HG02973 (cell line): Measurements from ENCODE around the gene GOLT1B.

Experiments
- ATAC-seq: cut with Tn5 transposase; IDR thresholded peaks from one replicate; pipeline ENCODE4 v1.9.1; 2021; ENCODE audit warnings: moderate library complexity; ENCODE audit not compliant: unreplicated experiment

The GOLT1B gene

DNA sequence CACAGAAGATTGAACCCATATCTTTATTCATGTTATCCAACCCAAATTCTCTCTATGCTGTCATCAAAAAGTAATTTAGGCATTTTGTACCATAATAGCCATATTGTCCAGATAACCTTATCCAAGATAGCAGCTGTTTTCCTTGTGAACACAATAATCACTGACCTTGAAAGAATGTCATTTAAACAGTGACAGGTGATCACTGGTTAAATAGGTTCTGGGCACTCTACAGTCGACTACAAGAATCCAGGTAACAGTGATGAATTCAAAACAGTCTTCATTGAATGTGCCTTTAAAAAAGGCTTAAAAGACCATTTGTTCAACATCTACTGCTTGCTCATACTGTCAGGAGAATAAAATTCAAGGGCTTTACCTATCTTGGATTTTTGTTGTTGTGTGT, 20.0 kb downstream of the GOLT1B start:
- no peak for ATAC-seq

- no peak for ATAC-seq
Observed at GRCh38 chr12:21523148-21523547, 21.6 kb downstream of the GOLT1B start.

DNA sequence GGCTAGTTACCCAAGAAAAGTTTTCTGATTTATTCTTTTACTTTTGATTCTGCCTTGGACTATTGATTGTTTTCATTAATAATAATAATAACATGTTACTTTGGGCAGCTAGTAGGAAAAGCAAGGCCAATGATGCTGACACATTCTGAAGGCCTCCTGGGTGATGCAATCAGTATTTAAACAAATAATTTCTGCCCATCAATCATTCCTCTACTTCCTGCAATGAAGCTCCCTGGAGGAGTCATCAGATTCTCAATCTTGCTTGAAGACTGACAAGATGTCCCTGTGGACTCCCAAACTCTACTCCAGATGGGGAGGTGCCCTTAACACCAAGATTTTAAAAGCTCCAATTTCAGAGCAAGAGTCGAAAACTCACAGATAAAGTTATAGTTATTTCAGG, 24.5 kb downstream of the GOLT1B start, which contains the start of gene SPX:
Gene SPX (plus strand): TSS at position 244 of the 400 bp plus-strand sequence. CDS start 177 bp downstream, outside the sequence.
- ATAC-seq = no peak

DNA sequence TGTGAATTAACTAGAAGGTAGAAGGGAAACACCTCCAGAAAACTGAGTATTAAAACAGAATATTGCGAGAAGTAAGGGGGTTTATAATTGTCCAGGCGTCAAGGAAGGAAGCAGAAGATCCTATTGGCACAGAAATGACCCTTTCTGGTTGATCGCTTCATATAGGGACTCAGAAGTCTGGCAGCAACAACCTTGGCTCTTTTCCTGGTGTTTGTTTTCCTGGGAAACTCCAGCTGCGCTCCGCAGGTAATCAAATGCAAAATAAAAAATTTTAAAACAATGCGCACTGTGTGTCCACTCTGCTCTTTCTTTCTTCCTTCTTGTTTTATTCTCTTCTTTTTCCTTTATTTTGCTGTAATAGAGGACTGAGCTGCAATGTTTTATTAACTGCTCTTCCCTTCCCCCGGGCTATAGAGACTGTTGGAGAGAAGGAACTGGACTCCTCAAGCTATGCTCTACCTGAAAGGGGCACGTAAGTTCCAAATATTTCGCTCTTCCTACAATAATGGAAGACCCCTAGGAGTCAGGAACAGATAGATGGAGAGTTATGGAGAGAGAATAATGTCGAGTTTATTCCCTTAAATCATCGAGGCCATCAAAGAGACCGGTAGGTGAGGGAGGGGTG, 25.2 kb downstream of the GOLT1B start:
- no peak for ATAC-seq

DNA sequence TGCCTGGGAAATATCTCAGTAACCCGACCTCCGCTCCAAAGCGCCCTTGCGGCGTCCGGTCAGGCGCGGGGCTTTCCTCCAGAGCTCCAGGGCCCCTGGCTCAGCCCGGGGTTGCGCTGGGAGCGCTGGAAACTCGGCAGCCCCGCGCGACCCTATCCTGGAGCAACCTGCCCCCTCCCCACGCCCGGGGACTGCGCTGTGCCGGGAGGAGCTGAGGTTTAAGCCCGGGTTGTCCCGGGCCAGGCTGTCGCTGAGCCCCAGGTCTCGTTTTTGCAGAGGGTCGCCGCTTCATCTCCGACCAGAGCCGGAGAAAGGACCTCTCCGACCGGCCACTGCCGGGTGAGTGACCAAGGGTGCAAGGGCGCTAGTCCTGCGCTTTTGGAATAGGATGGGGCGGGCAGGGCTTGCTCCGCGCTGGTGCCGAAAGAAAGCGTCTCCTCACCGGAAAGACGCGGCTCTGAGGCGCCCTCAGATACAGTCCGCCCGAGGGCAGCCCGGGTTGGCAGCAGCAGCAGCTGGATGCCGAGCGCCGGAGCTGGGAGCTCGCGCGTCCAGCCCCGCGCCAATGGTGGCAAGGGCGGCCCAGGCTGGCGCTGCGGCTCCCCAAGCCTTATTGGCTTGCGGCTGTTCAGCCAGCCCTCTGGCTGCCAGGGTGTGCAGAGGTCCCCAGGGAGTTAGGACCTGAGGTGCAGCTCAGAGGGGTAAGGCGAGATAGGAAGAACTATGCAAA, 26.0 kb downstream of the GOLT1B start:
- peak; percentile 83 for ATAC-seq

DNA sequence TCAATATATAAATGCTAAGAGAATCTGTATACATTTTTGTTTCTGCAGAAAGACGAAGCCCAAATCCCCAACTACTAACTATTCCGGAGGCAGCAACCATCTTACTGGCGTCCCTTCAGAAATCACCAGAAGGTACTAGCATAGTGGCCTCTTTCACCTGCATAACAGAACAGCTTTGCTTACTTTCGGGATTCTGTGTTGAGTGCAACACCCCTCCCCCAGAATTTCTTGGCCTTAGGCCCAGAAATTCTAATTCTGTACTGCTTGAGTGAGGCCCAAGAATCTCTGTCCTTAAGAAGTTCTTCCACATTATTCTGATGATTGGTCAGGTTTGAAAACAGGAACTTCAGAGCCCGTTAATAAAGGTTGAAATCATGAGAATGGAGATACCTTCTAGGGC, 27.4 kb downstream of the GOLT1B start:
- ATAC-seq = no peak

DNA sequence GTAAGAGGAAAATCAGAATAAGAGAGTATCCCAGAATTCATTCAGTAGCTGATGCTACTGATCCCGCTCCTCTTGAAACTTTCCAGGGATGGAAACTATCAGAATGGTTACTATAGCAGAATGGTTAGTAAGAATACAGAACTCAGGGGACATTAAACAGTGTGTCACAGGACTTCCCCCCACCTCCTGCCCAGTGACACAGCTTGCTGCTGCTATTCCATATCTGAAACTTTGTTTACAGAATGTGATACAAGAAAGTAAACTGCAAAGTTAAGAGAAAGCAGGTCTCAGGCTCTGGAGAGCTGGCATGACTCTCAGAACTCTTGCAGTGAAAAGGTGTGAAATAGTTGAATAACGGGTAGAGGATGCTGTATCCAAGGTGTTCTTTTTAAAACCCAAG, 27.9 kb downstream of the GOLT1B start:
- ATAC-seq = no peak

DNA sequence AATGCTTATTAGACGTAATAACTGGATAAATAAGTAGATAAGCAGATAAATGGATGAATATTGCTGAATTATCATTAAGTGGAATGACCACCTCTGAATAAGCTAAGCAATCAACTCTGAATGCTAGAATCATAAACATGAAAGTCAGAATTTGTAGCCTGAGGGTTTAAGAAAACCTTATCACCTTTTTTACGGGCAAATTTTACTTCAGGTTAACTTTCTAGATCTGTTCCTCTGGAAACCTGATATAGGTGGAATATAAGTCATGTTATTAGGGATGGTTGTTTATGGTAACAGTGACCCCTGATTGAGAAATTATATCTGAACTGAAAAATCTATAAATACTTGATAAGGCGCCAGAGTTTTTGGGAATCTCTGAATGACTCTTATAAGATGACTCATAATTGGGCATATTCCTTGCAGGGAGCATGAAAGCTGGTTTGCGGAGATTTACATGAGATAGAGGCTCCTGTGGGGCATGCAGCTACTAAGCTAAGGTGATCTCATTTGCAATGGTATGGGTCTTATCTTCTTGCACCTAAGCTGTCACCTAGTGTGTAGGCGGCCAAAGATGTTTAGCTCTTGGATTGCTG, 36.6 kb downstream of the GOLT1B start:
- no peak for ATAC-seq

DNA sequence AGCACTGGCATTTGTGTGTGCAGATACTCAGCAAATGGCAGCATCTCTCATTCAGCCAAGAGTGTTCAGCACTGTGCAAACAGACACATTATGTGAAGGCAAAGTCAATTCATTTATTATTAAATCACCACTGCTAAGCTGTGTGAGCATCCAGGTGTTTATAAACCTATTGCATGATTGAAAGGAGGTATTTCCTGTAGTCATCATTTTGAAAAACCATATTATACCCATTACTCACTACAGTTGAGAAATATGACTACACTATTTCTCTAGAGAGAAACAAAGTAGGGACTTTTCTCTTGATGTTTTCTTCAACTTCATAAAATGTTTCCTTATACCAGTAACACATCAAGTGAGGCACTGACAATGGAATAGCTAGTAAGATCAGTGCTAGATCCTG, 38.2 kb downstream of the GOLT1B start:
- ATAC-seq = no peak

DNA sequence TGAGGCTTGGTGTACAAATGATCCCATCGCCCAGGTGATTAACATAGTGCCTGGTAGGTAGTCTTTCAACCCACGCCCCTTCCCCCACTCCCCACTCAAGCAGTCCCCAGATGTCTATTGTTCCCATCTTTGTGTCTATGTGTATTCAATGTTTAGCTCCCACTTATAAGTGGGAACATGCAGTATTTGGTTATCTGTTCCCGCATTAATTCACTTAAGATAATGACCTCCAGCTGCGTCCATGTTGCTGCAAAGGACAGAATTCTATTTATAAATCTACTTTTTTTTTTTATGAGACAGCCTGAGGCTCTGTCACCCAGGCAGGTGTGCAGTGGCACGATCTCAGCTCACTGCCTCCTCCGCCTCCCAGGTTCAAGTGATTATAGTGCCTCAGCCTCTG, 40.2 kb downstream of the GOLT1B start:
- ATAC-seq = no peak

DNA sequence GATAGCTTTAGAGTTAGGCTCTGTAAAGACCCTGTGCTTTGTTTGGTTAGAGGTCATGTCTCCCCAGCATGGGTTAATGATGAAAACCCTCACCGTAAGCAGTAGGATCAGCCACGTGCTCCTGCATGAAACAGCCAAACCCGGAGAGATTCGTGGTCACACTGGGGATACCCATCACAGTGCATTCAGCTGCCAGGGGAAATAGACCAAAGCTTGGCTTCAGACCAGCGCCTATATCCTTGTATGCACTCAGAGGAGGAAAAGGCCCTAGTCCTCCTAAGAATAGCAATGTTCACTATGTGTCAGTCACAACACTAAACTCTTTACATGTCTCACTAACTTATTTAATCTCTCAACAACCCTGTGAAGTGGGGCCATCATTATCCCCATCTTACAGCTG, 40.8 kb downstream of the GOLT1B start:
- ATAC-seq = no peak

- no peak for ATAC-seq
Observed at GRCh38 chr12:21543151-21543550, 41.6 kb downstream of the GOLT1B start.

- no peak for ATAC-seq
Observed at GRCh38 chr12:21545557-21545956, 44.0 kb downstream of the GOLT1B start.

GRCh38 chr12:21546716-21547115, 45.1 kb downstream of the GOLT1B start:
- no peak for ATAC-seq

- ATAC-seq = no peak
Observed at GRCh38 chr12:21547437-21547836, 45.8 kb downstream of the GOLT1B start.

DNA sequence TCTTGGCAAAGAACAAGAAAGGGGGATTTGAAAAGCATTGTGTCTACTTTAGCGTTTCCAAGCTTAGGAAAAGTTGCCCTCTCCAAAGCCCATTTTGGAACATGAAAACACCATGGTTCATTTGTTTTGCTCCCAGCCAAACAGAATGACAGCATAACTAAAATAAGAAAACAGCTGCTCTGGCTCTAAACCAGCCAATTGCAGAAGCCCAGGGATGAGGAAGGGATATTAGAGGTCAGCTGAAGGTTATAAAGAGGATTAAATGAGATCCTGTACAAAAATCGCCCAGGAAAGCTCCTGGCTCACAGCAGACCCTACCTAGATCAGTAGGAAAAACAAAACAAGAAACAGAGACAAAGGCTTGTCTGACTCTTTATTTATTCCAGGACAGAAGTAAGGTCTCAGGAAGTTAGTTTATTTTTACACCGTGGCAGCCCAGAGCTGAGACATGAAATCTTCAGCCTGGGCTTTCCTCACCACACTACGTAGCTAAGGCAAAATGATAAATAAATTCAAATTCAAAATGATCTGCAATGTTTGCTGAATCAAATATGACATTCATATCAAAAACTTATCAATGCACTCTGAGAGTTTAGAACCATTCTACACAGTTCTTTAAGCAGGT, 50.4 kb downstream of the GOLT1B start:
- ATAC-seq = no peak

GRCh38 chr12:21552635-21553328, 51.2 kb downstream of the GOLT1B start:
- ATAC-seq = no peak

- ATAC-seq = no peak
Observed at GRCh38 chr12:21553329-21553675, 51.7 kb downstream of the GOLT1B start.

GRCh38 chr12:21558100-21558679, 56.6 kb downstream of the GOLT1B start:
- ATAC-seq = no peak

GRCh38 chr12:21559855-21560569, 58.4 kb downstream of the GOLT1B start:
- no peak for ATAC-seq
